Sciatic nerve (tissue), 2 donors: ENCODE results near the gene SERPINI1. TPM values are rescaled to one million over a fixed set of nuclear protein-coding genes. Genes with fewer than 3 reads are reported as not detected.

Experiments used
- ATAC-seq: fragments of 200-7000 bp; cut with Tn5 transposase; one replicate; pipeline ENCODE4 v1.9.1; 2020; ENCODE audit warnings: mild to moderate bottlenecking, moderate library complexity
- DNase-seq: peaks from one replicate; pipeline ENCODE4 v3.0.0-alpha.2; 2020; ENCODE audit warnings: low spot score
- intact Hi-C: fragments of 100-400 bp; cut with DNase I; formaldehyde crosslinking; loops from one replicate; pipeline ENCODE4 v1.14.2; 2022
- total RNA-seq: library from RNA; stranded (reverse); fragmentation: NEBNext Ultra II Directional; extraction: Animal tissue kit (Norgen Biotek cat#: 25700); gene quantifications from one replicate; pipeline ENCODE4 v1.2.1, GENCODE V29; 2021
- donor health status: DM: no; HTN: no; CAD: no.
- donor health status: DM: no; HTN: no; CAD: no.

SERPINI1 gene
- total RNA-seq, 1 donor from 2014 or later: 10.4 TPM

- ATAC-seq: no peak
- DNase-seq: no peak
- intact Hi-C loops: no loop called here
These were observed 130.8 kb downstream of the SERPINI1 start for GRCh38 chr3:167866331-167866730.

- ATAC-seq (no peak), DNase-seq (no peak)
- intact Hi-C loops: no loop called here
These were observed 132.5 kb downstream of the SERPINI1 start for GRCh38 chr3:167867981-167868380.

- ATAC-seq (no peak), DNase-seq (no peak)
- intact Hi-C loops: no loop called here
These were observed 134.7 kb downstream of the SERPINI1 start for GRCh38 chr3:167870181-167870580.

- no peak for DNase-seq
- intact Hi-C loops: no loop called here
- ATAC-seq: no peak
These were observed 135.2 kb downstream of the SERPINI1 start for GRCh38 chr3:167870759-167871158.

- DNase-seq: no peak
- ATAC-seq: no peak
- intact Hi-C loops: no loop called here
These were observed 136.5 kb downstream of the SERPINI1 start for GRCh38 chr3:167872032-167872431.

- intact Hi-C loops: no loop called here
- no peak for ATAC-seq
- DNase-seq: no peak
These were observed 137.4 kb downstream of the SERPINI1 start for GRCh38 chr3:167872941-167873340.

- intact Hi-C loops: no loop called here
- ATAC-seq (peak; percentile 76), DNase-seq (no peak)
These were observed 139.3 kb downstream of the SERPINI1 start for GRCh38 chr3:167874671-167875372.

Other genes starting within 250 kb of the SERPINI1 start
- 1.3 TPM for gene WDR49, start 81.8 kb upstream of the SERPINI1 start, total RNA-seq
- gene PDCD10, start 829 bp upstream of the SERPINI1 start, total RNA-seq: 50.3 TPM